IMR-90 (cell line): Measurements from ENCODE around the gene BET1L. TPM values are rescaled to one million over a fixed set of nuclear protein-coding genes. Genes with fewer than 3 reads are reported as not detected.
"Not testable (repeated sequence)": the region's sequence is repeated elsewhere in the genome, so short reads cannot be mapped to it uniquely, and the experiment has no call there.

Experiments
- ATAC-seq: fragments of 200-7000 bp; cut with Tn5 transposase; 2 replicates; pipeline ENCODE4 v1.9.1; 2020; ENCODE audit warnings: low read depth, mild to moderate bottlenecking, moderate library complexity
- BruUV-seq: library from RNA; stranded (reverse); fragments of 400-500 nt; replicated peaks from 2 replicates; lab custom pipeline; 2021; lab: Mats Ljungman, UMichigan
- CTCF ChIA-PET: fragments of 300-600 bp; formaldehyde crosslinking; extraction: SDS; loops from one replicate; lab custom pipeline; 2021; ENCODE audit warnings: antibody characterized with exemption; lab: Yijun Ruan, JAX
- POLR2A ChIA-PET: fragments of 300-600 bp; sonication (Branson Sonifier 250); formaldehyde crosslinking; loops from one replicate; lab custom pipeline; 2022; ENCODE audit warnings: antibody characterized with exemption; ENCODE audit not compliant: unreplicated experiment; lab: Charles Lee
- DNase-seq: peaks from one replicate; pipeline ENCODE4 v3.0.0; 2013
- H2AFZ ChIP-seq: replicated peaks from 2 replicates; pipeline ENCODE3; 2013; ENCODE audit warnings: low read length, mild to moderate bottlenecking; ENCODE audit not compliant: poor library complexity
- H2AK5ac ChIP-seq: 2 replicates; pipeline ENCODE4 v1.6.1; 2013; ENCODE audit warnings: low read depth, low read length, inconsistent platforms
- H2AK9ac ChIP-seq: replicated peaks from 2 replicates; pipeline ENCODE3; 2013; ENCODE audit warnings: mild to moderate bottlenecking, low read depth, low read length, moderate library complexity; ENCODE audit not compliant: poor library complexity
- H2BK120ac ChIP-seq: 2 replicates; pipeline ENCODE4 v1.6.1; 2013; ENCODE audit warnings: low read depth, low read length, inconsistent platforms
- H2BK15ac ChIP-seq: 3 replicates; pipeline ENCODE4 v1.6.1; 2013; ENCODE audit warnings: low read depth, low read length, inconsistent platforms
- H2BK20ac ChIP-seq: 2 replicates; pipeline ENCODE4 v1.6.1; 2013; ENCODE audit warnings: low read depth, mild to moderate bottlenecking, inconsistent platforms, low read length, moderate library complexity
- H2BK5ac ChIP-seq: 2 replicates; pipeline ENCODE4 v1.6.1; 2013; ENCODE audit warnings: mild to moderate bottlenecking, low read depth, low read length, inconsistent platforms; ENCODE audit not compliant: poor library complexity, severe bottlenecking
- H3K14ac ChIP-seq: replicated peaks from 2 replicates; pipeline ENCODE4 v1.6.1; 2013; ENCODE audit warnings: low read depth, low read length, inconsistent platforms
- H3K18ac ChIP-seq: 2 replicates; pipeline ENCODE4 v1.6.1; 2013; ENCODE audit warnings: low read depth, low read length, control low read depth
- H3K23ac ChIP-seq: 2 replicates; pipeline ENCODE4 v1.6.1; 2013; ENCODE audit warnings: low read depth, low read length, inconsistent platforms
- H3K27ac ChIP-seq: 2 replicates; pipeline ENCODE4 v1.5.1; 2013; ENCODE audit warnings: mild to moderate bottlenecking, control low read depth, low read length; ENCODE audit not compliant: insufficient read depth
- H3K27me3 ChIP-seq: 2 replicates; pipeline ENCODE4 v1.6.1; 2013; ENCODE audit warnings: low read length; ENCODE audit not compliant: control insufficient read depth, insufficient read depth
- H3K36me3 ChIP-seq: 2 replicates; pipeline ENCODE4 v1.6.1; 2013; ENCODE audit warnings: low read length, mixed read lengths; ENCODE audit not compliant: control insufficient read depth, insufficient read depth
- H3K4ac ChIP-seq: 2 replicates; pipeline ENCODE4 v1.6.1; 2013; ENCODE audit warnings: low read depth, low read length, inconsistent platforms
- H3K4me1 ChIP-seq: 2 replicates; pipeline ENCODE4 v1.6.1; 2013; ENCODE audit warnings: low read length, mixed read lengths; ENCODE audit not compliant: control insufficient read depth, insufficient read depth
- H3K4me2 ChIP-seq: 2 replicates; pipeline ENCODE4 v1.6.1; 2013; ENCODE audit warnings: low read depth, mild to moderate bottlenecking, control low read depth, low read length, moderate library complexity
- H3K4me3 ChIP-seq: 2 replicates; pipeline ENCODE4 v1.5.1; 2013; ENCODE audit warnings: low read depth, mild to moderate bottlenecking, control low read depth, low read length, moderate library complexity; ENCODE audit not compliant: insufficient read depth
- H3K56ac ChIP-seq: 2 replicates; pipeline ENCODE4 v1.6.1; 2013; ENCODE audit warnings: low read length, inconsistent platforms; ENCODE audit not compliant: insufficient read depth; ENCODE audit errors: extremely low read depth
- H3K79me1 ChIP-seq, 2 experiments: 2 replicates each; pipeline ENCODE4 v1.6.1; 2013; ENCODE audit warnings: low read length in 2 of 2, inconsistent platforms in 1 of 2, low read depth in 1 of 2
- H3K9ac ChIP-seq: 2 replicates; pipeline ENCODE4 v1.6.1; 2013; ENCODE audit warnings: low read depth, low read length, control low read depth
- H3K9me1 ChIP-seq: 2 replicates; pipeline ENCODE4 v1.6.1; 2013; ENCODE audit warnings: low read length, inconsistent platforms; ENCODE audit not compliant: insufficient read depth
- H3K9me3 ChIP-seq: 2 replicates; pipeline ENCODE4 v1.6.1; 2013; ENCODE audit warnings: low read length; ENCODE audit not compliant: control insufficient read depth, insufficient read depth
- H4K20me1 ChIP-seq: 2 replicates; pipeline ENCODE4 v1.6.1; 2013; ENCODE audit warnings: low read length, inconsistent platforms; ENCODE audit not compliant: insufficient read depth
- H4K5ac ChIP-seq: 2 replicates; pipeline ENCODE4 v1.6.1; 2013; ENCODE audit warnings: mild to moderate bottlenecking, low read depth, low read length, control low read depth
- H4K8ac ChIP-seq, 2 experiments: 2 replicates each; pipeline ENCODE4 v1.6.1; 2013; ENCODE audit warnings: low read depth in 2 of 2, low read length in 2 of 2, control low read depth in 1 of 2, inconsistent platforms in 1 of 2
- H4K91ac ChIP-seq: 2 replicates; pipeline ENCODE4 v1.6.1; 2013; ENCODE audit warnings: low read depth, low read length, inconsistent platforms; ENCODE audit not compliant: insufficient read depth
- CEBPB ChIP-seq: IDR thresholded peaks from 2 replicates; pipeline ENCODE4 v1.6.1; 2012; ENCODE audit warnings: low read depth, low read length, improper control_type of control experiment
- MAZ ChIP-seq: IDR thresholded peaks from 2 replicates; pipeline ENCODE4 v1.6.1; 2012; ENCODE audit warnings: low read depth, mild to moderate bottlenecking, low read length, improper control_type of control experiment, moderate library complexity, borderline replicate concordance
- WGBS, 2 experiments: methylation state at CpG; one replicate each; pipeline versions ENCODE4 v1.1.5 to v1.1.7; 2013; ENCODE audit warnings: missing lambda C conversion rate in 2 of 2; ENCODE audit not compliant: insufficient read length in 1 of 2; ENCODE audit errors: extremely low coverage in 2 of 2; 5-methylcytosine and 5-hydroxymethylcytosine counted together
- dilution Hi-C: fragments of 300-500 bp; cut with HindIII; formaldehyde crosslinking; loops from one replicate; pipeline ENCODE4 v1.14.3; 2018; ENCODE audit warnings: low sequenced_read_pairs; ENCODE audit not compliant: unreplicated experiment
- in situ Hi-C: fragments of 300-500 bp; cut with MboI; formaldehyde crosslinking; loops from 3 replicates; pipeline ENCODE4 v1.14.3; 2019; ENCODE audit warnings: low sequenced_read_pairs, inconsistent platforms, mixed read lengths
- intact Hi-C: fragments of 100-400 bp; cut with micrococcal nuclease; formaldehyde crosslinking; loops from 2 replicates; pipeline ENCODE4 v1.10.0; 2022
- polyA plus RNA-seq, 3 experiments: library from polyadenylated mRNA; depleted of rRNA; stranded (reverse); fragments of >200 nt; gene quantifications; 2 replicates each; pipeline ENCODE4 v1.2.3, GENCODE V29; 2012; ENCODE audit warnings: low replicate concordance in 1 of 3
- total RNA-seq: library from RNA; depleted of rRNA; stranded (reverse); fragments of >200 nt; gene quantifications from 2 replicates; pipeline ENCODE4 v1.2.3, GENCODE V29; 2012

Gene BET1L
- total and polyA plus RNA-seq, 2 of the 4 experiments (the other 2 are of a cell fraction) = 10.8 to 90.7 TPM

GRCh38 chr11:221539-221938 is 14.3 kb upstream of the BET1L start:
- in situ Hi-C loops = loop anchor here (10.0 kb wide), 1 partner anchor 63 kb away; the partner anchor contains the start of gene PGGHG
- 96% methylated on average over 3 of the region's 7 CpGs; no CpG with 5 or more reads in 1 of the 2 experiments for WGBS, 2 experiments

GRCh38 chr11:220641-221215 is 13.5 kb upstream of the BET1L start:
- POLR2A ChIA-PET, H2AFZ ChIP-seq, H3K27ac ChIP-seq, dilution Hi-C loops, H3K56ac ChIP-seq, H3K9ac ChIP-seq, H4K5ac ChIP-seq, BruUV-seq, H2AK9ac ChIP-seq, H2AK5ac ChIP-seq, H3K14ac ChIP-seq, DNase-seq, H4K8ac ChIP-seq, H3K23ac ChIP-seq, H3K4ac ChIP-seq, H2BK20ac ChIP-seq, H3K4me2 ChIP-seq, H2BK120ac ChIP-seq, H2BK15ac ChIP-seq, H3K27me3 ChIP-seq, H3K18ac ChIP-seq, H3K4me3 ChIP-seq, ATAC-seq, H3K9me1 ChIP-seq, H2BK5ac ChIP-seq, H4K91ac ChIP-seq, H3K4me1 ChIP-seq, intact Hi-C loops, CTCF ChIA-PET, H3K9me3 ChIP-seq: not testable (repeated sequence)
- H3K79me1 ChIP-seq = peaks cover 4 to 15% of the 10 kb centered on the region in 2 experiments; a peak in 3 of 4 replicates
- H4K20me1 ChIP-seq = peaks cover 11% of the 10 kb centered on the region; the same call in 1 of the 2 replicates
- no CpG with 5 or more reads among the region's 3 CpGs for WGBS, 2 experiments
- peaks cover 23% of the 10 kb centered on the region for H3K36me3 ChIP-seq
- in situ Hi-C loops = loop anchor here (10.0 kb wide), 1 partner anchor 64 kb away; the partner anchor contains the start of gene PGGHG

More at GRCh38 chr11:221539-221938, 14.3 kb upstream of the BET1L start:
- no peak overlapping the region for H3K27ac ChIP-seq
- H3K4me1 ChIP-seq = peaks cover 3% of the 10 kb centered on the region
- intact Hi-C loops = no loop called here
- H2AK5ac ChIP-seq = no peak overlapping the region
- no peak overlapping the region for H3K23ac ChIP-seq
- CTCF ChIA-PET = no interaction called here
- no peak overlapping the region for H4K5ac ChIP-seq
- POLR2A ChIA-PET = no interaction called here
- H3K9me3 ChIP-seq = no peaks in the 10 kb centered on the region
- no peak overlapping the region for H2AK9ac ChIP-seq
- H3K4me3 ChIP-seq = no peak overlapping the region
- H4K8ac ChIP-seq = no peak overlapping the region
- no peak overlapping the region for H3K18ac ChIP-seq
- no peak overlapping the region for H2BK20ac ChIP-seq
- H2BK5ac ChIP-seq = no peak overlapping the region
- no peak overlapping the region for H2BK15ac ChIP-seq
- H3K56ac ChIP-seq = no peak overlapping the region
- H3K9me1 ChIP-seq = peaks cover under 1% of the 10 kb centered on the region; the same call in 1 of the 2 replicates
- no peak overlapping the region for H3K4ac ChIP-seq
- dilution Hi-C loops = no loop called here
- H3K79me1 ChIP-seq = peaks cover 4 to 16% of the 10 kb centered on the region in 2 experiments; a peak in 3 of 4 replicates
- TF ChIP-seq MAZ (no peak), CEBPB (no peak)
- no peak overlapping the region for H2BK120ac ChIP-seq
- ATAC-seq (no peak), DNase-seq (no peak)
- H3K4me2 ChIP-seq = no peak overlapping the region
- peaks cover 16% of the 10 kb centered on the region for H3K36me3 ChIP-seq
- no peak overlapping the region for H2AFZ ChIP-seq
- H3K27me3 ChIP-seq = no peaks in the 10 kb centered on the region
- H3K9ac ChIP-seq = no peak overlapping the region
- BruUV-seq = no TSS peak
- no peak overlapping the region for H3K14ac ChIP-seq
- H4K20me1 ChIP-seq = peaks cover 3% of the 10 kb centered on the region; the same call in 1 of the 2 replicates
- H4K91ac ChIP-seq = no peak overlapping the region
